ENCODE results near the gene SSBP3. TPM values are rescaled to one million over a fixed set of nuclear protein-coding genes. Genes with fewer than 3 reads are reported as not detected.

The SSBP3 gene
- total RNA-seq, 1 experiment from 2014 or later = 15.0 TPM

GRCh38 chr1:54220004-54220811 is 186.0 kb downstream of the SSBP3 start:
- DNase-seq (no peak), ATAC-seq (no peak)
- Histone ChIP-seq H3K4me1 (ENCODE audit: insufficient read depth, low read length) (no peaks in the 10 kb centered on the region), H3K9me3 (ENCODE audit: low read length) (no peaks in the 10 kb centered on the region), H4K20me1 (ENCODE audit: low read length) (no peaks in the 10 kb centered on the region), H3K9ac (ENCODE audit: low read length) (no peak overlapping the region), H3K36me3 (ENCODE audit: low read depth, low read length) (peaks cover 35% of the 10 kb centered on the region), H3K79me2 (ENCODE audit: low read length) (no peaks in the 10 kb centered on the region), H3K4me3 (ENCODE audit: low read length) (no peak overlapping the region), H3K27ac (ENCODE audit: low read length) (no peak overlapping the region), H3F3A (ENCODE audit: low read length, unreplicated experiment) (no peaks in the 10 kb centered on the region), H3K27me3 (ENCODE audit: low read length) (no peaks in the 10 kb centered on the region), H3K4me2 (ENCODE audit: low read length) (no peak overlapping the region), H3K9me2 (replicated peaks; ENCODE audit: low read length) (no peaks in the 10 kb centered on the region), H2AFZ (ENCODE audit: low read length) (no peak overlapping the region)
- TF ChIP-seq, protein P1, sequence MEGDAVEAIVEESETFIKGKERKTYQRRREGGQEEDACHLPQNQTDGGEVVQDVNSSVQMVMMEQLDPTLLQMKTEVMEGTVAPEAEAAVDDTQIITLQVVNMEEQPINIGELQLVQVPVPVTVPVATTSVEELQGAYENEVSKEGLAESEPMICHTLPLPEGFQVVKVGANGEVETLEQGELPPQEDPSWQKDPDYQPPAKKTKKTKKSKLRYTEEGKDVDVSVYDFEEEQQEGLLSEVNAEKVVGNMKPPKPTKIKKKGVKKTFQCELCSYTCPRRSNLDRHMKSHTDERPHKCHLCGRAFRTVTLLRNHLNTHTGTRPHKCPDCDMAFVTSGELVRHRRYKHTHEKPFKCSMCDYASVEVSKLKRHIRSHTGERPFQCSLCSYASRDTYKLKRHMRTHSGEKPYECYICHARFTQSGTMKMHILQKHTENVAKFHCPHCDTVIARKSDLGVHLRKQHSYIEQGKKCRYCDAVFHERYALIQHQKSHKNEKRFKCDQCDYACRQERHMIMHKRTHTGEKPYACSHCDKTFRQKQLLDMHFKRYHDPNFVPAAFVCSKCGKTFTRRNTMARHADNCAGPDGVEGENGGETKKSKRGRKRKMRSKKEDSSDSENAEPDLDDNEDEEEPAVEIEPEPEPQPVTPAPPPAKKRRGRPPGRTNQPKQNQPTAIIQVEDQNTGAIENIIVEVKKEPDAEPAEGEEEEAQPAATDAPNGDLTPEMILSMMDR (conservative IDR thresholded peaks at IDR 0.05; ENCODE audit: low read depth, low read length) = no peak
- TF ChIP-seq EZH2phosphoT487 (IDR thresholded peaks at IDR 0.05; ENCODE audit: borderline replicate concordance, low read length) = no peak
- no peak for TF ChIP-seq EZH2 (IDR thresholded peaks at IDR 0.05; ENCODE audit: low read length, unreplicated experiment)
- ChIA-PET CTCF (no interaction called here), POLR2A (ENCODE audit: unreplicated experiment) (no interaction called here)
- no TSS peak for BruUV-seq (replicated peaks)
- intact Hi-C loops (cut with micrococcal nuclease) = no loop called here

GRCh38 chr1:54219688-54220003 is 186.5 kb downstream of the SSBP3 start:
- intact Hi-C loops (cut with micrococcal nuclease) = no loop called here
- no TSS peak for BruUV-seq (replicated peaks)
- TF ChIP-seq, protein P1 (conservative IDR thresholded peaks at IDR 0.05; ENCODE audit: low read depth, low read length) = no peak
- TF ChIP-seq EZH2phosphoT487 (IDR thresholded peaks at IDR 0.05; ENCODE audit: borderline replicate concordance, low read length) (no peak), EZH2 (IDR thresholded peaks at IDR 0.05; ENCODE audit: low read length, unreplicated experiment) (no peak)
- no peaks in the 10 kb centered on the region for H3K4me1 ChIP-seq (ENCODE audit: insufficient read depth, low read length)
- H4K20me1 ChIP-seq (ENCODE audit: low read length) = no peaks in the 10 kb centered on the region
- DNase-seq (no peak), ATAC-seq (no peak)
- ChIA-PET POLR2A (ENCODE audit: unreplicated experiment) (no interaction called here), CTCF (interaction anchor here (0.5 kb wide), 1 partner anchor 188 kb away, joined by 4 read pairs; no protein-coding TSS in a partner anchor)
- no peak overlapping the region for H3K4me2 ChIP-seq (ENCODE audit: low read length)
- no peak overlapping the region for H3K9ac ChIP-seq (ENCODE audit: low read length)
- H3K27ac ChIP-seq (ENCODE audit: low read length) = no peak overlapping the region
- peaks cover 40% of the 10 kb centered on the region for H3K36me3 ChIP-seq (ENCODE audit: low read depth, low read length)
- no peaks in the 10 kb centered on the region for H3K79me2 ChIP-seq (ENCODE audit: low read length)
- no peaks in the 10 kb centered on the region for H3K9me3 ChIP-seq (ENCODE audit: low read length)
- no peaks in the 10 kb centered on the region for H3F3A ChIP-seq (ENCODE audit: low read length, unreplicated experiment)
- no peaks in the 10 kb centered on the region for H3K27me3 ChIP-seq (ENCODE audit: low read length)
- H3K9me2 ChIP-seq (replicated peaks; ENCODE audit: low read length) = no peaks in the 10 kb centered on the region
- H2AFZ ChIP-seq (ENCODE audit: low read length) = no peak overlapping the region
- no peak overlapping the region for H3K4me3 ChIP-seq (ENCODE audit: low read length)
